CMK (cell line): ENCODE data around the gene ALDH3B2.

ENCODE experiments used
- DNase-seq: peaks from one replicate; pipeline ENCODE4 v3.0.0-alpha.2; 2010; ENCODE audit warnings: low read depth

ALDH3B2 gene

GRCh38 chr11:67613960-67614715 is 60.3 kb downstream of the ALDH3B2 start:
- peak; percentile 51 for DNase-seq

- no peak for DNase-seq
These were observed 61.0 kb downstream of the ALDH3B2 start for GRCh38 chr11:67613313-67613959.

DNA sequence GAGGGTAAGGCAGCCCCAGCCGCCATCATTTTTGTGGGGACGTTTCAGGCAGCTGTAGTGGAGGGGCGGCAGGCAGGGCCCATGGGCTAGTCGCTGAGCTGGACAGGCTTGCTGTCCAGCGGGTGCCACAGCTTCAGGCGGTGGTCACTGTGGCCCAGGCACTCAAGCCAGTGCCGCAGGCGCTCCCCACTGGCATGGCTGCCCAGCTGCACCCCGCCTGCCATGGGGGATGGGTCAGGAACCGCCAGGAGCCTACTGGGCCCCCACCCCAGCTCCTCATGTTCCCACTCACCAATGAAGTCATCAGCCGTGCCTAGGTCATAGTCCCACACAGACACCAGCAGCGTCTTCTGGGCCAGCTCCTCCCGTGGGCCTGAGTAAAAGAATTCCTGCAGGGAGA is 61.7 kb downstream of the ALDH3B2 start:
- DNase-seq = no peak
